Spleen (tissue), 7 donors: ENCODE results near the gene LGR6.

Source experiments
- CTCF ChIP-seq, 11 experiments: fragments of 200-600 bp in 7 of 11; fragments of 450-650 bp in 4 of 11; sonication (generic) in 4 of 11; IDR thresholded peaks in 8 of 11; conservative IDR thresholded peaks in 3 of 11; 1 replicate in 7 of 11; 2 replicates in 4 of 11; pipeline versions ENCODE4 v1.4.0 to v1.8.0; 2016 to 2021; ENCODE audit warnings: antibody characterized with exemption in 11 of 11, inconsistent platforms in 4 of 11, mild to moderate bottlenecking in 1 of 11
- POLR2AphosphoS5 ChIP-seq, 3 donors: sonication (generic); formaldehyde crosslinking; IDR thresholded peaks; one replicate each; pipeline ENCODE4 v1.5.1; 2017; ENCODE audit warnings: antibody characterized with exemption in 3 of 3
- donor health status: DM: no; HTN: no; CAD: no; lungs with moderate emphysema.
- donor health status: DM: no; HTN: no; CAD: no.
- donor health status: DM: no; HTN: no; CAD: no.

- TF ChIP-seq CTCF (IDR thresholded peaks at IDR 0.05 in 8 of 11, conservative IDR thresholded peaks at IDR 0.05 in 3 of 11): no peak
- TF ChIP-seq POLR2AphosphoS5 (IDR thresholded peaks at IDR 0.05): no peak
These were observed 78.7 kb downstream of the LGR6 start for GRCh38 chr1:202272103-202272845.
